Keratinocyte (primary cell): ENCODE data around the gene PWWP2B. TPM values are rescaled to one million over a fixed set of nuclear protein-coding genes. Genes with fewer than 3 reads are reported as not detected.

Source experiments
- DNase-seq: peaks from one replicate; pipeline ENCODE4 v3.0.0-alpha.2; 2011; ENCODE audit warnings: low read depth, missing footprints, low spot score
- FAIRE-seq: peaks from 2 replicates; lab custom pipeline; 2011; peaks lifted over from hg19 to GRCh38; lab: Jason Lieb, UNC
- H2AFZ ChIP-seq: 2 replicates; pipeline ENCODE4 v1.6.0; 2012; ENCODE audit warnings: low read length, control low read depth, inconsistent platforms; ENCODE audit not compliant: control insufficient read depth
- H3K27ac ChIP-seq: 2 replicates; pipeline ENCODE4 v1.5.1; 2011; ENCODE audit warnings: low read length; ENCODE audit not compliant: control insufficient read depth, insufficient read depth
- H3K27me3 ChIP-seq: 3 replicates; pipeline ENCODE4 v1.6.0; 2011; ENCODE audit warnings: low read length; ENCODE audit not compliant: control insufficient read depth, insufficient read depth; ENCODE audit errors: extremely low read depth
- H3K36me3 ChIP-seq, 2 experiments: 2 replicates in 1 of 2; 3 replicates in 1 of 2; pipeline ENCODE4 v1.5.1; 2011; ENCODE audit warnings: low read length in 2 of 2, mild to moderate bottlenecking in 1 of 2; ENCODE audit not compliant: control insufficient read depth in 2 of 2, insufficient read depth in 2 of 2; ENCODE audit errors: extremely low read depth in 1 of 2
- H3K4me1 ChIP-seq: 3 replicates; pipeline ENCODE4 v1.5.1; 2011; ENCODE audit warnings: low read length; ENCODE audit not compliant: control insufficient read depth, insufficient read depth; ENCODE audit errors: extremely low read depth
- H3K4me2 ChIP-seq: 3 replicates; pipeline ENCODE4 v1.6.0; 2011; ENCODE audit warnings: low read depth, low read length; ENCODE audit not compliant: control insufficient read depth, insufficient read depth; ENCODE audit errors: extremely low read depth
- H3K4me3 ChIP-seq, 3 experiments: fragments of 200-600 bp in 1 of 3; sonication (generic) in 1 of 3; 2 replicates in 2 of 3; 3 replicates in 1 of 3; pipeline ENCODE4 v1.5.1; 2011 to 2016; ENCODE audit warnings: low read length in 3 of 3, mild to moderate bottlenecking in 3 of 3, control low read depth in 2 of 3, inconsistent platforms in 1 of 3, low read depth in 1 of 3, mixed read lengths in 1 of 3, mixed run types in 1 of 3, moderate library complexity in 1 of 3; ENCODE audit not compliant: control insufficient read depth in 2 of 3, insufficient read depth in 2 of 3; ENCODE audit errors: extremely low read depth in 1 of 3
- H3K79me2 ChIP-seq: 2 replicates; pipeline ENCODE4 v1.6.0; 2012; ENCODE audit warnings: low read length; ENCODE audit not compliant: control insufficient read depth, insufficient read depth
- H3K9ac ChIP-seq: 3 replicates; pipeline ENCODE4 v1.6.0; 2011; ENCODE audit warnings: low read length; ENCODE audit not compliant: control insufficient read depth, insufficient read depth; ENCODE audit errors: extremely low read depth
- H3K9me1 ChIP-seq: 3 replicates; pipeline ENCODE4 v1.6.0; 2011; ENCODE audit warnings: low read length; ENCODE audit not compliant: control insufficient read depth, insufficient read depth; ENCODE audit errors: extremely low read depth
- H3K9me3 ChIP-seq: 2 replicates; pipeline ENCODE4 v1.5.1; 2012; ENCODE audit warnings: low read depth, low read length; ENCODE audit not compliant: control insufficient read depth
- H4K20me1 ChIP-seq: 3 replicates; pipeline ENCODE4 v1.6.0; 2011; ENCODE audit warnings: low read length; ENCODE audit not compliant: control insufficient read depth, insufficient read depth; ENCODE audit errors: extremely low read depth
- EZH2 ChIP-seq: IDR thresholded peaks from one replicate; pipeline ENCODE4 v1.6.1; 2012; ENCODE audit warnings: inconsistent platforms, mild to moderate bottlenecking, low read length, moderate library complexity
- dilution Hi-C: fragments of 300-500 bp; cut with MboI; formaldehyde crosslinking; loops from one replicate; pipeline ENCODE4 v1.7.0; 2020; ENCODE audit warnings: low sequenced_read_pairs; ENCODE audit not compliant: extremely low pct_ligation_motif_present
- polyA plus RNA-seq, 5 experiments: library from polyadenylated mRNA; depleted of rRNA in 3 of 5; stranded (reverse) in 3 of 5; stranded (forward) in 1 of 5; unstranded in 1 of 5; fragments of >200 nt; gene quantifications; 1 replicate in 1 of 5; 2 replicates in 3 of 5; 3 replicates in 1 of 5; pipeline versions ENCODE4 v1.2.1 to v1.2.3, GENCODE V29; 2011 to 2012; ENCODE audit warnings: missing spikeins in 2 of 5, low read depth in 1 of 5, low replicate concordance in 1 of 5
- TF ChIP-seq, protein P1 (sequence below), 3 experiments: IDR thresholded peaks in 1 of 3; conservative IDR thresholded peaks in 1 of 3; optimal IDR thresholded peaks in 1 of 3; 2 replicates in 2 of 3; 3 replicates in 1 of 3; pipeline versions ENCODE3 to v1.5.1; 2011; ENCODE audit warnings: low read length in 3 of 3, mild to moderate bottlenecking in 3 of 3, moderate library complexity in 2 of 3, control low read depth in 1 of 3, inconsistent platforms in 1 of 3; ENCODE audit not compliant: insufficient read depth in 2 of 3; ENCODE audit errors: extremely low read depth in 1 of 3

The PWWP2B gene
- polyA plus RNA-seq, 1 donor (not counting 4 experiments of a cell fraction or from before 2014, with no cell fraction given): 3.1 TPM

DNA sequence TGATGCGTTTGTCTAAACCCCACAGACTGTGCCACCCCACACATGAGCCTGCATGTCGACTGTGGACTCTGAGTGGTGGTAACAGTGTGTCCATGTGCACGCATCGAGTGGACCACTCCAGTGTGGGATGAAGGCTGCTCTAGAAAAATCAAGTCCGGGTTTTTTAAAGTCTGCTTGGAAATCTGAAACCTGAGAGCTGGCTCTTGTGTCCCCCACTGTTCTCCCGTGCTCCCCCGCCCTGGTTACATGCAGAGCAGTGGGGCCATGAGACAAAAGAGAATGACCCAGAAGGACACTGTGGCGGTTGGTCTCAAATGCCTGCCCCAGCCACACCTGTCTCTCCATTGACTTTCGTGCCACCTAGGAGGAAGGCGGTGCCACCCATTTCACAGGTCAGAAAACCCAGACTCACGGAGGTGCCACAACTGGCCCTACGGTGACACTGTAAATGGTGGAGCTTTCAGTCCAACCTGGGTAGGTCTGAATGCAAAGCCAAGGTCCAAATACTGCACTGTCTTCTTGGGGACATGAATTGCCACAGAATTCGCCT, 27.3 kb upstream of the PWWP2B start:
- H4K20me1 ChIP-seq: no peaks in the 10 kb centered on the region
- H3K27ac ChIP-seq: no peak overlapping the region
- H3K36me3 ChIP-seq: no peaks in the 10 kb centered on the region
- H3K9me1 ChIP-seq: no peaks in the 10 kb centered on the region
- TF ChIP-seq, protein P1, sequence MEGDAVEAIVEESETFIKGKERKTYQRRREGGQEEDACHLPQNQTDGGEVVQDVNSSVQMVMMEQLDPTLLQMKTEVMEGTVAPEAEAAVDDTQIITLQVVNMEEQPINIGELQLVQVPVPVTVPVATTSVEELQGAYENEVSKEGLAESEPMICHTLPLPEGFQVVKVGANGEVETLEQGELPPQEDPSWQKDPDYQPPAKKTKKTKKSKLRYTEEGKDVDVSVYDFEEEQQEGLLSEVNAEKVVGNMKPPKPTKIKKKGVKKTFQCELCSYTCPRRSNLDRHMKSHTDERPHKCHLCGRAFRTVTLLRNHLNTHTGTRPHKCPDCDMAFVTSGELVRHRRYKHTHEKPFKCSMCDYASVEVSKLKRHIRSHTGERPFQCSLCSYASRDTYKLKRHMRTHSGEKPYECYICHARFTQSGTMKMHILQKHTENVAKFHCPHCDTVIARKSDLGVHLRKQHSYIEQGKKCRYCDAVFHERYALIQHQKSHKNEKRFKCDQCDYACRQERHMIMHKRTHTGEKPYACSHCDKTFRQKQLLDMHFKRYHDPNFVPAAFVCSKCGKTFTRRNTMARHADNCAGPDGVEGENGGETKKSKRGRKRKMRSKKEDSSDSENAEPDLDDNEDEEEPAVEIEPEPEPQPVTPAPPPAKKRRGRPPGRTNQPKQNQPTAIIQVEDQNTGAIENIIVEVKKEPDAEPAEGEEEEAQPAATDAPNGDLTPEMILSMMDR (optimal IDR thresholded peaks at IDR 0.05 in 1 of 3, IDR thresholded peaks at IDR 0.05 in 1 of 3, conservative IDR thresholded peaks at IDR 0.05 in 1 of 3; ENCODE audit: extremely low read depth in 1 of 3, insufficient read depth in 2 of 3, low read length in 3 of 3): no peak
- TF ChIP-seq EZH2: no peak
- no peak overlapping the region for H3K9ac ChIP-seq
- DNase-seq (no peak), FAIRE-seq (no peak)
- no peaks in the 10 kb centered on the region for H3K9me3 ChIP-seq
- H3K27me3 ChIP-seq: peaks cover 5% of the 10 kb centered on the region
- H2AFZ ChIP-seq: no peak overlapping the region
- H3K4me2 ChIP-seq: no peak overlapping the region
- no peak overlapping the region for H3K4me3 ChIP-seq
- dilution Hi-C loops: no loop called here
- H3K4me1 ChIP-seq: no peaks in the 10 kb centered on the region
- H3K79me2 ChIP-seq: no peaks in the 10 kb centered on the region

DNA sequence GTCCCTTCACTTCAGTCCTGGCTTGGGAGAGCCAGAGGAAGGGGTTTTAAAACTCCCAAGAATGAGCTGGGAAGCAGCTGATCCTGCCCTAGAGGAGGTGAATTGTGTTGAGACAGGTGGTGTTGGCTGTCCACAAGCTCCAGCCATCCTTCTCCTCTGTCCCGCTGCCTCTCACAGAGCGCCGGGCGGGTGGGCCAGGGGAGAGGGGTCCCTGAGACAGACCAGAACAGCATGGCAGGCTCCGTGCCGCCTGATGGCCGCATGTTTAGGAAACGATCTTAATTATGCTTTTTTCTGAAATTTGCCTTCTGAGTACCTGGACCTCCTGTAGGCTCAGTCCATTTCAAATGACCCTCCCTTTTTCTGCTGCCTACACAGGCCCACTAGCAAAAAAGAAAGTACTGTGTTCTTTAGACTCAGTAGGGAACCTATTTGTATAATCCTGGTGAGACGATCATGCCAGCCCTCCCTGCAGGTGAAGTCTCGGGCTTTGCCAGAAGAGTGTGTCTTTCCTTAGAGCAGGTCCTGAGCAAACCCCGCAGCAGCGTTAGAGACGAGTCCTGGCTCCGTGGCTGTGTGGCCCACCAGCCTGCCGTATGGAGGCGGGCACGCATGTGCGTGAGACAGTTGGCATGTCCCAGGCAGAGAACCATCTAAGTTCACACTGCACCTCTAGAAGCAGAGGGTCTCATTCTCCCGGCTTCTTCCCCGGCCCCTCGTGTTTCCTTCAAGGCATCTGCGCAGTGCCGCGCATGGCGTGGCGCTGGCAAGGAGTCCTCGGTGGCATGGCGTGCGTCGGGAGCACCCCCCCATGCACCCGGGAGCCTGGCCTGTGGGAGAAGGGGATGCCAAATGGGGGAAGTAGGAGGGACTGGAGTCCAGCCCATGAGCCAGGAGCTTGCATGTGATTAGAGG, 26.3 kb upstream of the PWWP2B start:
- Histone ChIP-seq H3K9me1 (no peaks in the 10 kb centered on the region), H3K27me3 (peaks cover 9% of the 10 kb centered on the region), H3K4me3 (no peak overlapping the region), H3K4me1 (no peaks in the 10 kb centered on the region), H3K9ac (no peak overlapping the region), H4K20me1 (no peaks in the 10 kb centered on the region), H3K27ac (no peak overlapping the region), H3K36me3 (no peaks in the 10 kb centered on the region), H2AFZ (no peak overlapping the region), H3K4me2 (no peak overlapping the region), H3K9me3 (no peaks in the 10 kb centered on the region), H3K79me2 (no peaks in the 10 kb centered on the region)
- TF ChIP-seq EZH2: no peak
- TF ChIP-seq, protein P1 (optimal IDR thresholded peaks at IDR 0.05 in 1 of 3, IDR thresholded peaks at IDR 0.05 in 1 of 3, conservative IDR thresholded peaks at IDR 0.05 in 1 of 3; ENCODE audit: extremely low read depth in 1 of 3, insufficient read depth in 2 of 3, low read length in 3 of 3): no peak
- FAIRE-seq: no peak
- no peak for DNase-seq
- dilution Hi-C loops: no loop called here
